Stimulated activated CD4-positive, alpha-beta T cell treated with anti-CD3 and anti-CD28 coated beads, Interleukin-2, amount 100 ng/mL, for 24 hours (primary cell): ENCODE results near the gene ARID4B.
"Not testable (repeated sequence)": the region's sequence is repeated elsewhere in the genome, so short reads cannot be mapped to it uniquely, and the experiment has no call there.

ENCODE experiments used
- DNase-seq, 2 donors: peaks; one replicate each; pipeline ENCODE4 v3.0.0-alpha.2; 2020

The ARID4B gene

DNA sequence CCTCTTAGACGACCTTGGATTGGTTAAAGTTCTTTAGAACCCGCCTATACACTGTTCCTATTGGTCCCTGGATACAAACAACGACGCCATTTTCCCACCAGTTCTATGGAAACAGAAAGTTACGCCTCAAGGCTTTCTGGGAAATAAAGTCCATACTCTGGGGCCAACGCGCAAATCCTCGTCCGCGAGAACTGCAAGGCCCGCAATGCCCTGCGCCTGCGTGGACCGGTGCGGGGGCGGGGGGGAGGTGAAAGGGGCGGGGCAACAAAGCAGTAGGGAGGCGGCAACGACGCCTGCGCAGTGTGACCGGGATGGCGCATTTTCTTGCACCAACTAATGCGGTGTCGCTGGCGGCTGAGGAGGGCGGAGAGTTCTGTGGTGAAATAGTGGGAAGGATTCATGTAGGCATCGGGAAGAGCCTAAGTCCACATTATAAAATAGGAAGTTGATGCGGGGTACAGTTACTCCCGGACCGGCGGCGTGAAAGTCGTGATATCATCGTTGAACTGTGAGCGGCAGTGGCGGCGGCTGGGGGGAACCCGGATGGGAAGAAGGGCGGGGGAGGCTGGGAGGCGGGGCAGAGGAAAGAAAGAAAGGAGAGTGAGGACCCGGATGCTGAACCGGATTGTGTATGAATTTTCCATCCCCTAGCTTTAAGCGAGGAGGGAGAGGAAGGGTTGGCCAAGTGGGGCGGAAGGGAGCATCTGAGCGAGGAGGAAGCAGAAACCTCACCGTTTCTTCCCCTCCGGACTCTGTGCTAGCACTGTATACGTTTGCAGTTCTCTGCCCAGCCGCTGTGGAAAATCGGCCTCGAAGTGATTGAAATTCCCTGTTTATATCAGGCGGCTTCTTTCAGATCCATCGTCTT lies 526 bp upstream of the ARID4B start, which contains the start of gene GGPS1:
Gene GGPS1 (plus strand): TSS at position 300 of the 868 bp plus-strand sequence. CDS start 6,695 bp downstream, outside the sequence.
- peak; percentile 98 to 99 for DNase-seq

DNA sequence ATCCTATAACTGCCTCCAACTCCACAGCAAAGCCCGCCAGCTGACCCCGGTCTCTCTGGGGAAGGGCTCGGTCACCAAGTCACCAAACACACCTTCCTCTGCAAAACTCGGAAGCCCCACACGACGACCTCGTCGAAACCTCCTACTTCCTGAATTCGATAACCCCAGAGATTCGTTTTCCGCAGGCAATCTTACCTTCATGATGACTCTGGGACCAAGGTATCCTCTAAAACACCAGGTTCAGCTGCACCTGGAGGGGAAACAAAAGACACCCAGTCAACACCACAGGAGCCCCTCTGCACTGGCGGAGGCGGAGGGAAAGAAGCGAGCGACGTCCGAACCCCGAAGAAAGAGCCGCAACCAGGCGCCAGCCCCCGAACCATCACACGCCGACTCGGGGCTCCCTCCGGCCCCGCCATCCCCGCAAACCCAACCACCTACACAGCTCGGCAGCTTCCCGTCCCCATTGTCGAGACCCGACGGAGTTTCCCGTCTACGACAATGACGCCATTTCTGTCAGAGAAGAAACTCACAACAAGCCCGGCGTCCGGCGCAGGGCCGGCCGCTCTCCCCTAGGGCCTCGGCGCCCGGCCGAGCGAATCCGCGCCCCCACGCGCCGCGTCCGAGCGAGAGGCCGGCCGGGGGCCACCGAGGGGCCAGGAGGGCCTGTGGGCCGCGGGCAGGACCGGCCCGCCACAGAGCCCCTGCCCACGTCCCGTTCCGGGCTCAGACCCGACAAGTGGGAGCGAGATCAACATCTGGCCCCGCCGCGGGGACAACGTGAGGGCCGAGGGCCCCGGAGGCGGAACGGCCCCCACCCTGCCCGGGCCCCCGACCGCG lies 1.0 kb downstream of the ARID4B start:
- DNase-seq = peak; percentile 66 to 68

DNA sequence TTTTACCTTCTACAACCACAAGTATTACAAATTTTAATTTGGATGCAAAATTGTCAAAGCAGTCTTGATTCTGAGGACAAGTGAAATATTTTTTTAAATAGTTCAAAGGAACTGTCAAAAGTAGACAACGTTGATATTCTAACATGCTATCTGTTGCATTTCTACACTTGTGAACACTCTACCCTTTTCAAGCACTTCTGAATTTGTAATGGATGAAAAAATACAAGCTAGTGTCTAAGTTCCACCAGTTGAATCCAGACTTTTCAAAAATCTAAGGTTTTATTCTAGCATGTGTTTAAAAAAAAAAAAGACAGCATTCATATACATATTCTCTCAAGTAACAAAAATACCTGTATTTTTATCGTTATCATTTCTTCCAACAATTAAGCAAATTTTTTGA lies 2.1 kb downstream of the ARID4B start:
- DNase-seq = no peak

DNA sequence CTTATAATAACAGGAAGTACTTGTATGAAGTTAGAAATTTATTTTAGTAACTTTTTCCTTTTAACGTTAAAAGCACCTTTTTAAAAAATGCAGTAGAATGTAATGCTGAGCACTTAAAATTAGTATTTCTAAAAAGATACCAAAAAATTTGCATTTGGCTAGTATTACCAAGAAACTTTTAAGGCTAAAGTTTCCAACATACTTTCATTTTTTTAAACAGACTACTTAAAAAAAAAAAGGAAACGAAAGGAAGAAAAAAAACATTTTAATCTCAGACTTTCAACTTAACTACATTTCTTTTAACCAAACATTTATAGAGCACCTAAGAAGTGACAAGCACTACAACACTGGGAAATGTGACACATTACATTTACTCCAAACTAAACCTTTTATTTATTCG lies 2.8 kb downstream of the ARID4B start:
- DNase-seq = no peak

DNA sequence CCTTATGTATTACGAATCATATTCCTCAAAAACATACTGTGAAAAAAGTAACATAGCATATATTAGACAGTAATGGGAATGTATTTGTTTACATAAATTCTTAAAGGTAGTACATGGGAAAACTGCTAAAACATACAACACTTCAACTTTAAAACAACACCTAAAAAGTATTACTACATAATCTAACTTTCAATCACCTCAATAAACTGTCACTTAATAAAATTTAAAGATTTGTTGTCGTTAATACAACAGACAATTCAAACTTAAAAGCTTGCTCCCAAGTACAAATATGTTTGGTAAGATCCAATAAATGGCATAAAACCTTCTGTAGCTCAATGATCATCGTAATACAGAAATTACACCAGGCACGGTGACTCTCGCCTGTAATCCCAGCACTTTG lies 3.7 kb downstream of the ARID4B start:
- DNase-seq = no peak

DNA sequence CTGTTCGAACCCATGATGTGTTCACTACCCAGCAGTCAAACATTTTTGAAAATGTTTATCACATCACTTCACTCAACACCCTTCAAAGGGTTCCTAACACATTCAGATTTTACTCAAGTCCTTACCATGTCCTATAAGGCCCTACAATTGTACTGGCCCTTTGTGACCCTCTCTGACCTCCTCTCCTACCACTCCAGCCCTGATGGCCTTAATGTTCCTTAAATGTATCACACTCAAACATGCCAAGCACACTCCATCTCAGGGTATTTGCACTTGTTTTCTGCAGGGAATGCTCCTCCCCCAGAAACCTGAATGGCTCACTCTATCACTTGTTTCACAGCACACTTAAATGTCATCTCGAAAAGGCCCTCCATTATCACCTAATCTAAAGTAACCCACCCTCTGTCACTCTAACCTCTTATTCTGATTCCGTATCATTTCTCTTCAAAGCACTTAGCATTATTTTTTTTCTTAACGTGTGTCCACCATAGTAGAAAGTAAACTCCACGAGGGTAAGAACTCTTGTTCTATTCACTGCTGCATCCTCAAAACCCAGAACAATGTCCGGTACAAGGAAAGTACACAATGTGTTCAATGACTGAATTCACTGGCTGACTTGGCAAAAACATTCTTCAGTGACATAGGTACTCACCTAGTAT lies 7.3 kb downstream of the ARID4B start:
- no peak for DNase-seq

DNA sequence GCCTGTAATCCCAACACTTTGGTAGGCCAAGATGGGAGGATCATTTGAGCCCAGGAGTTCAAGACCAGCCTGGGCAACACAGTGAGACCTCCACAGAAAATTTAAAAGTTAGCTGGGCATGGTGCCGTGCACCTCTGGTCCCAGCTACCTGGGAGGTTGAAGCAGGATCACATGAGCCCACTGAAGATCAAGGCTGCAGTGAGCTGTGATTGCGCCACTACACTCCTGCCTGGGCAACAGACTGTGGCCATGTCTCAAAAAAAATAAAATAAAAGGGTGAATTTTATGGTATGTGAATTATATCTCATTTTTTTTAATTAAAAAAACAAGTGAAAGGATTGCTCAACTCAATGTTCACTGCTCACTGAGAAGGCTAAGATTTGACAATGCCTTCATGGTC lies 8.7 kb downstream of the ARID4B start:
- no peak for DNase-seq

DNA sequence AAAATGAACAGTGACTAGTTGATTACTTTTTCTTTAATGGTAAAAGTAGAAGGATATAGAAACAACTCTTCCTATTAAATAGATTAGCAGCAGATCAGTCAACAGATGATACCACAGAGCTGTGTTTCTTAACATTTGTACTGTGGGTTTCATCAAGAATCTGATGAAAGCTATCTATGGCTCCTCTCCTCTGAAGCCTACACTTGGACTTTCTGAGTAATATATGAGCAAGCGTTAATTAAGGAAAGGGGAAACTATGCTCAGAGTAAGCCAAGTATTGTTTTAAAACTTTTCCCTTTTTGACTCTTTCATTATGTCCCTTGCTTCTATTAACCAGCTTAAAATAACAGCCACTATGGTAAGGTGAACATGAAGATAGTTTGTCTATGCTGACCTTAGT lies 10.8 kb downstream of the ARID4B start:
- DNase-seq = no peak

DNA sequence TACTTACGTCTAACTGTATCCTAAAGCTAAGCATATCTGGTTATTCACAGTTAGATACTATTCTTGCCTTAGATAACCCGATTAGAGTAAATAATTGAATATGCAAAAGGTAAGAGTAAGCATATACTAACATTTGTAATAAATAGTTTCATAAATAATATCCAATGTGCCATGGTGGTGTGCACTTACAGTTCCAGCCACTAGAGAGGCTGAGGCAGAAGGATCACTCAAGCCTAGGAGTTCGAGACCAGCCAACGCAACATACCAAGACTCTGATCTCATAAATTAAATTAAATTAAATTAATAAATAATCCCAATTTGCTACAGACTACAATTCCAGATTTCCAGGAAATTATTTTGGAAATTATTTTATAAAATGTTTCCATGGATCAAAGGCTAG lies 12.2 kb downstream of the ARID4B start:
- no peak for DNase-seq

DNA sequence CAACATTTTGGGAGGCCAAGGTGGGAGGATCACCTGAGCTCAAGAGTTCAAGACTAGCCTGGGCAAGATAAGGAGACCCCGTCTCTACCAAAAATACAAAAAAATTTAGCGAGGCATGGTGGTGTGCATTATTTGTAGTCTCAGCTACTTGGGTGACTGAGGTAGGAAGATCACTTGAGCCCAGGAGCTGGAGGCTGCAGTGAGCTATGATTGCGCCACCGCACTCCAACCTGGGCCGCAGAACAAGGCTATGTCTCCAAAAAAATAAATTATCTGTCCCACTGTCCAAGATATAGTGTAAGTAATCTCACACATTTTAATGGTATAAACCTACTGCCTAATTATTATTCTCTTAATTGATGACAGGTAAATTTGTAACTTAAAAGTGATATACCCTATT lies 12.8 kb downstream of the ARID4B start:
- DNase-seq = no peak

DNA sequence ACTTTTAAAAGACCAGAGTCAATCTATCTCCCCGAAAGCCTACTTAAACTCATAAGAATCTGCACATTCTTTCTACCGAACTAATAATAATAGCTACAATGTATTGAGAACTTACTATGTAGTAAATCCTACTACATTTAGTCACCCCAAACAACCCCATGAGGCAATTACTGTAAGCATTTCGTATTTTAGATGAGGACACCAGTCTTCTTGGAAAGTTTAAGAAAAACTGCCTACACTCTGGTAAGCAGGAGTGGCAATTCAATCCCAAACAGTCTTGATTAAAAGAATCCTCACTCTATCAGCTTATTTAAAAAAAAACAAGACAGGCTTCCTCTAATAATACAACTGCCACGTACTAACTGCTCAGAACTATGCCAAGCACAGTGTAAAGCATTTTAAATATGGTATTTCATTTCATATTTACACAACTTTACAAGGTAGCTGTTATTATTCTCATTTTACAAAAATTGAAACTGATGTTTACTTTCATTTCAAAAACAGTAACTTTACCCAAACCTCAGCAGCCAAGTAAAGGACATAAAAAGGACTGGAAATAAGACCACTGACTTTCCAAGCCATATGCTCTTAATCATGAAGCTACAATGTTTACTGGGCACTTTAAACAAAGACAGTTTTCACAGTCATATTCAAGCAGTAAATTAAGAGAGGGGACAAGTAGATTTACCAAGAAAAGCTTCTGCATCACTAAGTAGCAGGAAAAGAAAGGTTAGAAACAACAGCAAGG lies 13.9 kb downstream of the ARID4B start:
- no peak for DNase-seq

DNA sequence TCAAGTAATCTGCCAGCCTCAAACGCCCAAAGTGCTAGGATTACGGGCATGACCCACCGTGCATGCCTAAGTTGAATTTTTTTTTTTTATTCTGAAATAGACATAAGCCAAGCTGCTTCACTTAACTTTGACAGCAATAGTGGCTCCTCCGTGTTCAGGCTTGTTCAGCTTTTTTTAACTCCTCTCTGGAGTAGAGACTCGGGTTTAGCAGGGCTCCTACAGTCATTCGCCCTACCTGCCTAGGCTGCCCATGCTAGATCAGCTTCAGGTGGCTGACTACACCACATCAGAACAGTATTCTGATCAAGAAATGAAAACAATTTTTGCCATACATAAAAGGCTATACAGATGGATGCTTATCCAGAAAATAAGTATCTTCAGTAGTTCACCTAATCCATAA lies 14.7 kb downstream of the ARID4B start:
- no peak for DNase-seq

DNA sequence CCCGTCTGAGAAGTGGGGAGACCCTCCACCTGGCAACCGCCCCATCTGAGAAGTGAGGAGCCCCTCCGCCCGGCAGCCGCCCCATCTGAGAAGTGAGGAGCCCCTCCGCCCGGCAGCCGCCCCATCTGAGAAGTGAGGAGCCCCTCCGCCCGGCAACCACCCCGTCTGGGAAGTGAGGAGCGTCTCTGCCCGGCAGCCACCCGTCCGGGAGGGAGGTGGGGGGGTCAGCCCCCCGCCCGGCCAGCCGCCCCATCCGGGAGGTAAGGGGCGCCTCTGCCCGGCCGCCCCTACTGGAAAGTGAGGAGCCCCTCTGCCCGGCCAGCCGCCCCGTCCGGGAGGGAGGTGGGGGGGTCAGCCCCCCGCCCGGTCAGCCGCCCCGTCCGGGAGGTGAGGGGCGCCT lies 18.8 kb downstream of the ARID4B start:
- not testable (repeated sequence) for DNase-seq

DNA sequence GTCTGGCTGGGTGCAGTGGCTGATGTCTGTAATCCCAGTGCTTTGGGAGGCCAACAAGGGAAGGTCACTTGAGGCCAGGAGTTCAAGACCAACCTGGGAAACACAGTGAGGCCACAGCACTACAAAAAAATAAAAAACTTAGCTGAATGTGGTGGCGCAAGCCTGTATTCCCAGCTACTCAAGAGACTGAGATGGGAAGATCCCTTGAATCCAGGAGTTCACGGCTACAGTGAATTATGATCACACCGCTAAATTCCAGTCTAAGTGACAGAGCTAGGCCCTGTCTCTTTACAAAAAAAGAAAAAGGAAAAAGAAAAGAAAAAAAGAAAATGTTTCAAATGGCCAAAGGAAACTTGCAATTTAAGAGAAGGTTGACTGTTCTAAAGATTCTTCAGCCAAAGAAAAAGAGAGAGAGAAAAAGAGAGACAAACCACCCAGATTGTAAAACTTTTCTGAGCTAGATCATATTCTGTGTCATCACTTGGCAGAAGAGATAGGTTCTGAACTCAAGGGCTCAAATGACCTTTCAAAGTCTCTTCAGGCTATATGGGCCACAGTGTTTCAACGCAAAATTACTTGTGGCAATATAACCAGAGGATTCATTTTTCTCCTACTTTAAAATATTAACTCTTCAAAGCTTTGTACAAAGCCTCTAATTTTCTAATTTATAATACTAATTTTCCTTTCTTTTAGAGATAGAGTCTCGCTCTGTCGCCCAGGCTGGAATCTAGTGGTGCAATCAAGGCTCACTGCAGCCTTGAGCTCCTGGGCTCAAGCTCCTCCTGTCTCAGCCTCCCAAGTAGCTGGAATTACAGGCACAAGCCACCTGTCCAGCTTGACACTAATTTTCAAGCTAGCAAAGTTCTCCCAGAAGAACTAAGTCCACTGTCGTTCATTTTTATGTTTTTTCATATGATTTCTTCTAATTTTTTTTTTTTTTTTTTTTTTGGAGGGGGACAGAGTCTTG lies 20.5 kb downstream of the ARID4B start:
- no peak for DNase-seq

DNA sequence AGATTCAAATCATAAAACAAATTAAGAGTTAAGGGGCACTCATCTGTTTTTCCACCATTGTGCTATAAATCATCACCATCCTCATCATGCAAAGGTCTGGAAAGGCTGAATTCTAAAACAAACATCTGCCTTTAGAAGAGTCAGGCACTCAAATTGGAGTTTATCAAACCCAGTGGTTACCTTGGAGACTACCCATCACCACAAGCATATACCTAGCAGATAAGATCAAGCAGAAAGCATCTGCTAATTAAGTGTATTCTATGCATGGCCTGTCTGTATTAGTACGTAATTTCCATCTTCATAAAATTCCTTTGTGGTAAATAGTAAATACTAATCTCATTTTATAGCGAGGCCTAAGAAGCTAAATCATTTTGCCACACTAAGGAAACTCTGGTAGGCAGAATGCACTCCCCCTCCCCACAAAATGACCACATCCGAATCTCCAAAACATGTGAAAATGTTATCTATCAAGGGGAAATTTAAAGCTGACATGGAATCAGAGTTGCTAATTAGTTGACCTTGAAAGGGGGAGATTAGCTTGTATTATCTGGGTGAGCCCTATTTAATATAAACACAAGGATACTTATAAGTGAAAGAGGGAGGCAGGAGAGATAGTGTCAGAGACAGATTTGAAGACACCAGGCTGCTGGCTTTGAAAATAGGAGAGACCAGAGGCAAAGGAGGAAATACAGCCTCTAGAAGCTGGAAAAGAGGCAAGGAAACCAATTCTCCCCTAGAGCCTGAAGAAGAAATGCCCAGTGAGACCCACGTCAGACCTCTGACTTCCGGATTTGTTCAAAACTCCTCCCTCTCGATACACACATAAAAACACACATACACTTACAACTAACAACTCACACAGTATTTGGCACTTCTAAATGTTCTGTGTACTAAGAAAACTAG lies 23.2 kb downstream of the ARID4B start:
- no peak for DNase-seq

DNA sequence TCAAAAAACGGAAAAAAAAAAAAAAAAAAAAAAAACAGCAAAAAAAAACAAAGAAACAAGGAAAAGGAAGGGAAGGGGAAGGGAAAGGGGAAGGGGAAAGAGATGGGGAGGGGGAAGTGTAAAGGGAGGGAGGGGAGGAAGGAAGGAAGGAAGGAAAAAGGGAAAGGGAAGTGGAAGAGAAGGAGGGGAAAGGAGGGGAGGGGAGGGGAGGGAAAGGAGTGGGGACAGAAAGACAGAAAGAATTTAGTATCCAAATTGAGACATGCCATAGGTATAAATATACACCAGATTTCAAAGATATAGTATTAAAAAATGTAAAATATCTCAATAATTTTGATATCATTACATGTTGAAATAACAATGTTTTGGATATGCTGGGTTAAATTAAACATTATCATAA lies 25.8 kb downstream of the ARID4B start:
- DNase-seq = no peak

DNA sequence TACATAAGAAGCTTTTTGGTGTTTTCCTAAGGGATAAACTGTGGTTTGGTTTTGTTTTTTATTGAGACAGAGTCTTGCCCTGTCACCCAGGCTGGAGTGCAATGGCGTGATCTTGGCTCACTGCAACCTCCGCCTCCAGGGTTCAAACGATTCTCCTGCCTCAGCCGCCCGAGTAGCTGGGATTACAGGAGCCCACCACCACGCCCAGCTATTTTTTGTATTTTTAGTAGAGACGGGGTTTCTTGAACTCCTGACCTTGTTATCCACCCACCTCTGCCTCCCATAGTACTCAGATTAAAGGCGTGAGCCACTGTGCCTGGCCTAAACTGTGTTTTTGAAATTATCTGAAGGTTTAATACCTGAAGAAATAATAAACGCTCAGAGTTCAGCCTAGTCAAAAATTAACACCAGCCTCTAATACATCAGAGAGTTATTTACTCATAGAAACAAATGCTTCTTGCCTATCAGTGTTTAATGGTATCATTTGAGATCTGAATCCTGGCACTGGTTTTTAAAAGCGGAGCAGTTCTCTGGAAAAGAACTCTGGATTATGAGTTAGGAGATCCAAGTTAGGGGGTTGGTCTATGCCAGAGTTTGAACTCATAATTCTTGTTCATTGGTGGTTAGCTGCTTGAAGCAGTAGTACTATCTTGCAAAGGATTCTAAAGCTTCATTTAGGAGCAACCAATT lies 28.7 kb downstream of the ARID4B start:
- no peak for DNase-seq

DNA sequence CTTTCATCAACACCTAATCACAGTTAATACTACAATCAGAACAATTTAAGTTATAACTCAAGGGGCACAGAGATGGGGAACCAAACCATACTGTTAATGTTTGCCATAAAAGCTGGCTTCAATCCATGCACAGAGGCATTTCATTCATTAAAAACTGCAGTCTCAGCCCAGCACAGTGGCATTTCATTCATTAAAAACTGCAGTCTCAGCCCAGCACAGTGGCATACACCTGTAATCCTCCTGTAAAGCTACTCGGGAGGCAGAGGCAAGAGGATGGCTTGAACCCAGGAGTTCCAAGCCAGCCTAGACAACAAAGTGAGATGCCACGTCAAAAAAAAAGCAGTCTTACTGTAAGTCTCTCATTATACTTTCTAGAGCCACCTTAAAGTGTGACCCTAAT lies 29.2 kb downstream of the ARID4B start:
- DNase-seq = no peak

DNA sequence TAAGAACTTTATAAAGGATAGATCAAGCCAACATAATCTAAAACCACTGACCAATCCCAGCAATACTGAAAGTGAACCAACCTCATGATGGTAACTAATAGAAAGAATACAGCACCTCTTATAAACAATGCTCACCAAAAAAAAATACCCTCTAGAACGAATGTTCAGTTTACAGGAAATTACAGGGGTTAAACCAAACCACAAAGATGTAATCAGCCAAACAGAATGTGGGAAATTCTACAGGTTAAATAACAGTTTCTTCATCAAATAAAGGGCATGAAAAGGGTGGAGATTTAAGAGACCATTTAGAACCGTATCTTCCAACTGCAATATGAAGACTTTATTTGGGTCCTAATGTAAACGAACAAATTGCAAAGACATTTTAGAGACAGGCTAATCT lies 30.4 kb downstream of the ARID4B start:
- DNase-seq = no peak

DNA sequence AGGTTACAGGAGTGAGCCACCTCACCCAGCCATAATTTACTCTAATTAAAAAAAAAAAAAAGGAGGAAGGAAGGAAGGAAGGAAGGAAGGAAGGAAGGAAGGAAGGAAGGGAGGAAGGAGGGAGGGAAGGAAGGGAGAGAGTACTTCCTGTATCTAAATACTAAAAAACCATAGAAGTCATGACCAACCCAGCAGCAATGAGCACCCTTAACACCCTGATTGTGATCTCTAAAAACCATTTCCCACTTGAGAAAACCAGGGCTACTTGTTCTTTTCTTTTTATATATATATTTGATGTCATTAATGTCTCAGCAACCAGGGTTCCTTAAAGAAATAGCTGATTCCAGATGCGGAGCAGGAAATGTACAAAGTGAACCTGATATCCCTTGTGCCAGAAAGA lies 31.2 kb downstream of the ARID4B start:
- DNase-seq = no peak
